Esophagus muscularis mucosa (tissue), 3 donors: ENCODE results near the gene PTPRD.

ENCODE experiments used
- CTCF ChIP-seq, 3 experiments: fragments of 200-600 bp in 2 of 3; fragments of 450-650 bp in 1 of 3; sonication (generic) in 2 of 3; IDR thresholded peaks; one replicate each; pipeline ENCODE4 v1.5.1; 2017 to 2019; ENCODE audit warnings: antibody characterized with exemption in 3 of 3, mild to moderate bottlenecking in 2 of 3, moderate library complexity in 1 of 3
- POLR2A ChIP-seq: fragments of 450-650 bp; IDR thresholded peaks from one replicate; pipeline ENCODE4 v1.6.1; 2017; ENCODE audit warnings: antibody characterized with exemption, moderate library complexity, mild to moderate bottlenecking, low read depth

- TF ChIP-seq POLR2A (no peak), CTCF (IDR thresholded peaks at IDR 0.05) (no peak)
Observed at GRCh38 chr9:9523476-9524139, 1089.2 kb downstream of the PTPRD start.
